ENCODE results near the gene LPCAT3. TPM values are rescaled to one million over a fixed set of nuclear protein-coding genes. Genes with fewer than 3 reads are reported as not detected.

Gene LPCAT3
- total and polyA plus RNA-seq, 2 of the 13 experiments (the other 11 are each of a cell fraction or from before 2014, with no cell fraction given) = 44.5 to 64.3 TPM

- no peak for TF ChIP-seq SIX4 (CRISPR knock-in tag; IDR thresholded peaks at IDR 0.05)
- 0 out of 2 replicates have a peak, but pooled peaks have one; percentile 21 for TF ChIP-seq IRF9 (CRISPR knock-in tag; IDR thresholded peaks at IDR 0.05; ENCODE audit: borderline replicate concordance)
- TF ChIP-seq ZBTB33 (CRISPR knock-in tag; IDR thresholded peaks at IDR 0.05) = no peak
- TF ChIP-seq RXRB (CRISPR knock-in tag; IDR thresholded peaks at IDR 0.05; ENCODE audit: borderline replicate concordance) = no peak
- TF ChIP-seq MZF1 (CRISPR knock-in tag; IDR thresholded peaks at IDR 0.05; ENCODE audit: borderline replicate concordance) = no peak
- TF ChIP-seq ZSCAN20 (CRISPR knock-in tag; IDR thresholded peaks at IDR 0.05; ENCODE audit: borderline replicate concordance) = no peak
- TF ChIP-seq ZBTB2 (CRISPR knock-in tag; IDR thresholded peaks at IDR 0.05; ENCODE audit: low read depth) = no peak
- TF ChIP-seq PHF8 (CRISPR knock-in tag; IDR thresholded peaks at IDR 0.05) = no peak
- no peak for TF ChIP-seq MXD1 (CRISPR knock-in tag; IDR thresholded peaks at IDR 0.05)
- TF ChIP-seq ZNF441 (CRISPR knock-in tag; IDR thresholded peaks at IDR 0.05; ENCODE audit: borderline replicate concordance) = no peak
- no peak for TF ChIP-seq ZNF275 (CRISPR knock-in tag; IDR thresholded peaks at IDR 0.05; ENCODE audit: borderline replicate concordance)
- TF ChIP-seq FOXA1 (IDR thresholded peaks at IDR 0.05) = no peak
- no peak for TF ChIP-seq FOXA1 (CRISPR knock-in tag; IDR thresholded peaks at IDR 0.05)
- TF ChIP-seq ZNF10 (CRISPR knock-in tag; IDR thresholded peaks at IDR 0.05; ENCODE audit: borderline replicate concordance, low read depth) = no peak
- TF ChIP-seq ZNF234 (CRISPR knock-in tag; conservative IDR thresholded peaks at IDR 0.05) = no peak
- TF ChIP-seq KDM5A (IDR thresholded peaks at IDR 0.05; ENCODE audit: borderline replicate concordance, low read length) = no peak
- peak; percentile 55; the same call in 1 of the 2 replicates for TF ChIP-seq ZNF235 (CRISPR knock-in tag; IDR thresholded peaks at IDR 0.05; ENCODE audit: borderline replicate concordance)
- no peak for TF ChIP-seq ZNF512B (CRISPR knock-in tag; IDR thresholded peaks at IDR 0.05; ENCODE audit: borderline replicate concordance)
- TF ChIP-seq ZNF337 (CRISPR knock-in tag; IDR thresholded peaks at IDR 0.05; ENCODE audit: borderline replicate concordance, low read depth) = peak; percentile 23; the same call in 1 of the 2 replicates
- no peak for TF ChIP-seq PRMT3 (CRISPR knock-in tag; IDR thresholded peaks at IDR 0.05; ENCODE audit: borderline replicate concordance, low read depth)
- no peak for TF ChIP-seq SYNCRIP (IDR thresholded peaks at IDR 0.05; ENCODE audit: insufficient read depth, low read depth, low read length)
Measured at GRCh38 chr12:6980740-6981139, 37.5 kb downstream of the LPCAT3 start (continued).

Measured in HepG2 (cell line).